Measurements from ENCODE around the gene TUBGCP2.
"Not testable (repeated sequence)": the region's sequence is repeated elsewhere in the genome, so short reads cannot be mapped to it uniquely, and the experiment has no call there.

The TUBGCP2 gene

GRCh38 chr10:133242611-133243356 lies 65.9 kb downstream of the TUBGCP2 start:
- DNase-seq, result no peak

GRCh38 chr10:133241501-133242205 lies 67.0 kb downstream of the TUBGCP2 start:
- no peak for DNase-seq

- DNase-seq, result no peak
Measured at GRCh38 chr10:133239990-133240389, 68.7 kb downstream of the TUBGCP2 start.

GRCh38 chr10:133238466-133238804 lies 70.2 kb downstream of the TUBGCP2 start:
- no peak for DNase-seq

- DNase-seq, result no peak
Measured at GRCh38 chr10:133237588-133238465, 70.8 kb downstream of the TUBGCP2 start, which contains the start of gene VENTX. TSS of gene VENTX (plus strand) at chr10:133237855. CDS start at chr10:133237915, 60 bp downstream.

GRCh38 chr10:133237241-133237587 lies 71.5 kb downstream of the TUBGCP2 start:
- DNase-seq, result no peak

GRCh38 chr10:133236401-133237240 lies 72.1 kb downstream of the TUBGCP2 start:
- DNase-seq, result no peak

GRCh38 chr10:133235932-133236331 lies 72.7 kb downstream of the TUBGCP2 start:
- DNase-seq, result no peak

- no peak for DNase-seq
Measured at GRCh38 chr10:133235265-133235855, 73.3 kb downstream of the TUBGCP2 start.

- not testable (repeated sequence) for DNase-seq
Measured at GRCh38 chr10:133234796-133235195, 73.9 kb downstream of the TUBGCP2 start.

- no peak for DNase-seq
Measured at GRCh38 chr10:133231946-133232574, 76.6 kb downstream of the TUBGCP2 start.

GRCh38 chr10:133231244-133231945 lies 77.3 kb downstream of the TUBGCP2 start:
- DNase-seq, result no peak

- no peak for DNase-seq
Measured at GRCh38 chr10:133230387-133231195, 78.1 kb downstream of the TUBGCP2 start.

GRCh38 chr10:133230044-133230361 lies 78.7 kb downstream of the TUBGCP2 start, which contains the start of gene UTF1:
TSS of gene UTF1 (plus strand) at chr10:133230217. CDS start at chr10:133230289, 72 bp downstream.
- no peak for DNase-seq

GRCh38 chr10:133229265-133230043 lies 79.2 kb downstream of the TUBGCP2 start:
- no peak for DNase-seq

All from activated CD8-positive, alpha-beta memory T cell treated with anti-CD3 and anti-CD28 coated beads for 24 hours (primary cell).